ENCODE results near the gene TSPAN33. TPM values are rescaled to one million over a fixed set of nuclear protein-coding genes. Genes with fewer than 3 reads are reported as not detected.

The TSPAN33 gene
- polyA plus RNA-seq, 3 donors = 69.0 to 76.8 (median 73.9) TPM

DNA sequence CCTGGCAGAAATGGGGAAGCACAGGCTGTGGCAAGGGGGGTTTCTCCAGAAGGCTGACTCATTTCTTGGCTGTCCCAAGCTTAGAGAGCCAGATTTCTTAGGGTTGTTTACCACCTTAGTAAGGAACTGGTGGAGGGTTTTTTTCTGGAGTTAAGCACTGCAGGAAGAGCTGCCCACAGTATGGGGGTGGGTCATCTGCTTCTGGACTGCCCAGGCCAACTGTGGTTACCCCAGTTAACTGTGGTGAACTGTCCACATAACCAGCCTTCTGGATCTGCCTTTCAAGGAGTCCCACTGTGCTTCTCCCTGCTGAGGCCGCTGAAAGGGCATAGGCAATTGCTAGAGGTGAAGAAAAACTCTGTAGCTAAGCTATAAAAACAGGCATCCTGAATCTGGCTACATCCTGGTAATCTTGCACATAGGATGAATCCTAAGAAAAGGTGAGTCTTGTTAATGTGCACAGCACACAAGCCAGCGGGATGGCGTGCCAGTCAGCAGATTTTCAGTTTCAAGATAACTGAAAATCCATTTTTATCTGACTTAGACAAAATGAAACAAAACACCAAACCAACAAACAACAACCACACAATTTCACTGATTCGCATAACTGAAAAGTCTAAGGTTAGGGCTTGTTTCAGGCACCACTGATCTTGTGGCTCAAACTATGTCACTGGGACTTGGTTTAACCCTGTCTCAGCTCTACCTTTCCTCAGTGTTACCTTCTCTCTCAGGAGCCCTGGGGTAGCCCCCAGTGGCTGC, 21.6 kb upstream of the TSPAN33 start:
- no peak for DNase-seq (ENCODE audit: extremely low read depth in 1 of 11, low read depth in 9 of 11, low spot score in 4 of 11)

DNA sequence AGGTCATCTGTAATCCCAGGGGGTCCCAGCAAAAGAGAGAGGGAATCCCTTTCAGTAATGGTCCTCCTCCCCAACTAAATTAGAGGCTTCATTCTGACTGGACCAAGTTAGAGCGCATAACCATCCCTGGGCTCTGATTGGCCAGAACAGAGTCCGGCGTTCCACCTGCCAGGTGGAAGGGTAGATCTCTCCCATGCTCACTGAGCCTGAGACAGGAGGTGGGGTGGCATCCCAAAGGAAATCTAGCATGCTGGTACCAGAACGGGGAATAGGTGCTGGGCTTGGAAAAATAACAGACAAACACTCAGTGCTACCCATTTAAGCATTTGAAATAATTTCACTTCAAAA, 21.0 kb upstream of the TSPAN33 start:
- DNase-seq (ENCODE audit: extremely low read depth in 1 of 11, low read depth in 9 of 11, low spot score in 4 of 11) = no peak

DNA sequence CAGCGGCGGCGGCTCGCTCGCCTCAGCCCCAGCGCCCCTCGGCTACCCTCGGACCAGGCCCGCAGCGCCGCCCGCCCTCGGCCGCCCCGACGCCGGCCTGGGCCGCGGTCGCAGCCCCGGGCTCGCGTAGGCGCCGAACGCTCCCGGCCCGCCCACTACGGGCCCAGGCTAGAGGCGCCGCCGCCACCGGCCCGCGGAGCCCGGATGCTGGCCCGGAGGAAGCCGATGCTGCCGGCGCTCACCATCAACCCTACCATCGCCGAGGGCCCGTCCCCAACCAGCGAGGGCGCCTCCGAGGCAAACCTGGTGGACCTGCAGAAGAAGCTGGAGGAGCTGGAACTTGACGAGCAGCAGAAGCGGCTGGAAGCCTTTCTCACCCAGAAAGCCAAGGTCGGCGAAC, 18.2 kb upstream of the TSPAN33 start:
- DNase-seq (ENCODE audit: extremely low read depth in 1 of 11, low read depth in 9 of 11, low spot score in 4 of 11) = no peak

DNA sequence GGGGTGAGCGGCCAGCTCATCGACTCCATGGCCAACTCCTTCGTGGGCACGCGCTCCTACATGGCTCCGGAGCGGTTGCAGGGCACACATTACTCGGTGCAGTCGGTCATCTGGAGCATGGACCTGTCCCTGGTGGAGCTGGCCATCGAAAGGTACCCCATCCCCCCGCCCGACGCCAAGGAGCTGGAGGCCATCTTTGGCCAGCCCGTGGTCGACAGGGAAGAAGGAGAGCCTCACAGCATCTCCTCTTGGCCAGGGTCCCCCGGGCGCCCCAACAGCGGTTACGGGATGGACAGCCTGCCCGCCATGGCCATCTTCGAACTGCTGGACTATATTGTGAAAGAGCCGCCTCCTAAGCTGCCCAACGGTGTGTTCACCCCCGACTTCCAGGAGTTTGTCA, 17.4 kb upstream of the TSPAN33 start:
- no peak for DNase-seq (ENCODE audit: extremely low read depth in 1 of 11, low read depth in 9 of 11, low spot score in 4 of 11)

DNA sequence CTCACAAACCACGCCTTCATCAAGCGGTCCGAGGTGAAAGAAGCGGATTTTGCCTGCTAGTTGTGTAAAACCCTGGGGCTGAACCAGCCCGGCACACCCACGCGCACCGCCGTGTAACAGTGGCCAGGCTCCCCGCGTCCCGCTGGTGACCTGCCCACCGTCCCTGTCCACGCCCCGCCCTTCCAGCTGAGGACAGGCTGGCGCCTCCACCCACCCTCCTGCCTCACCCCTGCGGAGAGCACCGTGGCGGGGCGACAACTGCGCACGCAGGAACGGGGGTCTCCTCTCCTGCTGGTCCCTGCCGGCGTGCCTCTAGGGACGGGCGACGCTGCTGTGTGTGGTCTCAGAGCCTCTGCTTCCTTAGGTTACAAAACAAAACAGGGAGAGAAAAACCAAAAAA, 16.9 kb upstream of the TSPAN33 start:
- DNase-seq (ENCODE audit: extremely low read depth in 1 of 11, low read depth in 9 of 11, low spot score in 4 of 11) = no peak

DNA sequence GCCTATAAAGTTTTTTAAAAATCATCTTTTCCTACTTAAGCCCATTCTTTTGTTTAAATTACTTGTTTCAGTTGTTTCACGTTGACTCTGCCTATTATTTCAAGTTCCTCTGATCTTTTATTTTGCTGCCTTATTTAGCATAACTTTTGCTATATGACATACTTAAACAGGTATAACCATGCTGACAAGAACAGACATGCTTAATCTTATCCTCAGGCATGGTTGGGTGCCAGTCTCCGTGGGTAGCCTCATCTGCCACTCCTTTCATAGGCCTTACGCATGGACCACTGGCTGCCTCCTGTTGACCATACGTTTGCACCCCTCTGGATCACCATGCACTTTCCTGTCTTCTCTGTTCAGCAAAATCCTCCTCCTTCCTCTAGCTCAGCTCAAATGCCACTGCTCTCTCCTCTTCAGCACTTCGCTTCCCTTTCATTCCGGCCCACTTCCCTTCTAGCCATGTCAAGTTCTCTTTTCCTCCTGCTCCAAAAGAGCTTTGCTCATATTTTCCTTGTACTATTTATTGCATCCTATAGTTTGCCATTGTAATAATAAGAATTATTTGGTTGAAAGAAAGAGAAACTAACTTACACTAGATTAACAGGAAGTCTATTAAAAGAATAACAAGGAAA, 10.0 kb upstream of the TSPAN33 start:
- no peak for DNase-seq (ENCODE audit: extremely low read depth in 1 of 11, low read depth in 9 of 11, low spot score in 4 of 11)

DNA sequence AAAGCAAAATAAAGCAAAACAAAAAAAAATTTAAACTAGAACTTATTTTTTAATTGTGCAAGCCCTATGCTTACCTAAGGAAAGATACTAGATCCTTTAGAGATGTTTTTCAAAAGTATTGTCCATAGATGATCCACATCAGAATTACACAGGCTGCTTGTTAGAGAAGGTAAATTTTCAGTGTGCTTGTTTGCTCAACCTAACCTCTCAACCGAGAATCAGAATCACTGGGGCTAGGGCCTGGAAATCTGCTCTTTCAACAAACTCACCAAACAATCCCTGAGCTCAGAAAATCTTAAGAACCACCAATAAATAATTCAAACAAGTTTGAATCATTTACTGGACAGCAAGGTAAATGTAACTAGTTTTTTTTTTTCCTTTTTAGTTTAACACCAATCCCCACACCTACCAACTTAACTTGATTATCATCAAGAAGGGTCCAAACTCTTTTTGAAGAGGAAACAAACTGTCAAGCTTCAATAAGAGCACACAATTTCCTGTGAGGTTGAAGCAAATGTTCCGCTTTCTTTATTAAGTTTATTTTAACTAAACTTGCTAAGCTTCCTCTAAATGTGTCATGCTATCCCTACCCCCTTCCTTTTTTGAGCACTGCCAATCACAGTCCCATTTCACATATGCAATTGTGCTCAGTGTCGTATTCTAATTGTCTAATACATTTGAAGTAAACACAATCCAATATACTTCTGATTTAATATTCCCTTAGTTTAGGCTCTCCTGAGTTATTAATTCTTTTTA, 7.4 kb upstream of the TSPAN33 start:
- DNase-seq (ENCODE audit: extremely low read depth in 1 of 11, low read depth in 9 of 11, low spot score in 4 of 11) = no peak

DNA sequence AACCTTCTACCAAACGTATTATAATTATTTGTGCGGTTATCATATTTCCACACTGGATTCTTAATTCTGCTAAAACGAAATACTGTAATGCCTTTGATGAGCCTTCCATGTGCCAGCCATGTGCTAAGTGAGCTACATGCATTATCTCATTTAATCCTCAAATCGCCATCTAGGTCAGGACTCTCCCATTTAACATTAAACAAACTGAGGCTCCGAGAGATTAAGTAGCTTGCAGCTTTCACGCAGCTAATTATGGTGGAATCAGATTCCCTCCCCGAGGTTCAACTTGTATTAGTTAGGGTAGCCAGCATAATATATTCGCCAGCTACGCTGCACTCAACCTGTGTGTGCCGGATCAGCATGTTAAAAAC, 798 bp upstream of the TSPAN33 start:
- no peak for DNase-seq (ENCODE audit: extremely low read depth in 1 of 11, low read depth in 9 of 11, low spot score in 4 of 11)

DNA sequence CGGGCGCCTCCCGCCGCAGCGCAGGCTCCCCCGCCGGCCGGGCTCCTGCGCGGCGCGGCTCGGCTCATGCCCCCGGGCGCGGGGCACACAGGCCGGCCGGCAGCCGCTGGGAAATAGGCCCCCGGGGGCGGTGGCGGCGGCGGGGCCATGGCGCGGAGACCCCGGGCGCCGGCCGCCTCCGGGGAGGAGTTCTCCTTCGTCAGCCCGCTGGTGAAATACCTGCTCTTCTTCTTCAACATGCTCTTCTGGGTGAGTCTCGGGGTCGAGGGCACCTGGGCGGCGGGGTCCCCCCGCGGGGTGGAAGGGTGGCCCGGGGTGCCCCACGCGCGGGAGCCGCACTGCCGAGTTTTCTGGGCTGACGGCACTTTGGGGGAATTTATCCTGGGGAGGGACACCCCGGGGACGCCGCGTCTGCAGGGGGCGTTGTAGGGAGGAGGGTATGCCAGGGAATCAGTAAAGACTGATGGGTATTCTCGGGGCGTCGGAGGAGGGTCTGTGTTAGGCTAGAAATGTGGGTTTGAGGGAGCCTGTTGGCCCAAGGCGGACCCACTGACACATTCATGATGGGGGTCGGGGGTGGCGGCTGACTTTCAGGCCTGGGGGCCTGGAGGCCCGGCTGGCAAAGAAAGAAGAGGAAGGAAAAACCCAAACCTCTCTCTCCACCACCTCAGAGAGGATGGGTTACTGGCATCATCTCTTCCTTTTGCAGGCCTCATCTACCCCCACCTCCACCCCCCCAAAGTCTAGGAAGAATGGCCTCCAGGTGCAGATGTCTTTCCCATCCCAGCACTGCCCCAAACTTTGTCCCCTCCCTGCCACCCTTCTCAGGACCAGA, 544 bp downstream of the TSPAN33 start:
- DNase-seq (ENCODE audit: extremely low read depth in 1 of 11, low read depth in 9 of 11, low spot score in 4 of 11) = no peak

DNA sequence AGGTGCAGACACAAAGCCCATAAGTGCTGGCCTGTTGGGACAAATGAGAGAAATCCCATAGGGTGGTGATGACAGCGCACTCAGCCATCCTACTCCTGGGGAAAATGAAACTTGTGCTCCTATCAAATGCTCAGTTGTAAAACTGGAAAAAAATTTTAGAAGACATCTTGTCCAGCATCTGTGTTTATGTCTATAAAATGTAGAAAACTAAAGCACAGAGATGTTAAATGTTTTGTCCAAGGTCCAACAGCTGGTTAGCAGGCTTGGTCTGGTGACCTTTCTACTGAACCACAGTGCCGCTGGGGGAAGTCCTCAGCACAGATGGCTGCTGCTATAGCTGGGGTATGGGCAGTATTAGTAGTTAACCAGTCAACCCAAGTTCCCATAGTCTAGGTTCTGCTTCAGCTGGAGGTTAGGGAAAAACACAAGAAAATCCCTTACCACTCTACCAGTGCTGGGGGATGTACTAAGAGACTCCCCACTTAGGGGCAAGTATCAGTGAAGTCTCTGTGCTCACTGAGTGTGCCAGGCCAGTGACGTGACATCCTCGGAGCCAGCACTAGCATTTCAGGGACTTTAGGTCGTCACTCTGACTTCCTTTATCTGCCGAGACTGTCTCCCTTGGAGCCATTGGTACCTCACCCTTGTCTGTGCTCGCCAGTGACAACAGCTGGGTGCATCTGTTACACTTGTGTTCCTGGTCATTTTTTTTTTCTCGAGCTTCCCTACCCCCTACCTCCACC, 1.9 kb downstream of the TSPAN33 start:
- DNase-seq (ENCODE audit: extremely low read depth in 1 of 11, low read depth in 9 of 11, low spot score in 4 of 11) = no peak

DNA sequence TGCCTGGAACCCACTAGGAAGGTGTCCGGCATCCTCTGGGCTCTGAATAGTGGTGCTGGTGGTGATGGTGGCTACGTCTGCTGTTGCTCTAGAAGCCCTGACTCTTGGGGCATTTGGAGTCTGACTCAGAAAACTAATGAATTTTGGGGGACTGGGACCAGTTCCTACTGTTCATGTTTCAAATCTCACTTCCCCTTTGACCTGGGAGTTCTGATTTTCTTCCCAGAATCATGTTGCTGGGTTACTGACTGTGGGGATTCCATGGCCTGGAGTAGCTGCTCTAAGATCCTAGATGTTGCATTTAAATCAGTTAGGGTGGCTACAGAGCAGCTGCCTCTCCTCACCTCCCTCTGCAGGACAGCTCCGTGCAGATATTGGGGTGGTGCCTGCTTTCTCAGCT, 3.2 kb downstream of the TSPAN33 start:
- DNase-seq (ENCODE audit: extremely low read depth in 1 of 11, low read depth in 9 of 11, low spot score in 4 of 11) = no peak

DNA sequence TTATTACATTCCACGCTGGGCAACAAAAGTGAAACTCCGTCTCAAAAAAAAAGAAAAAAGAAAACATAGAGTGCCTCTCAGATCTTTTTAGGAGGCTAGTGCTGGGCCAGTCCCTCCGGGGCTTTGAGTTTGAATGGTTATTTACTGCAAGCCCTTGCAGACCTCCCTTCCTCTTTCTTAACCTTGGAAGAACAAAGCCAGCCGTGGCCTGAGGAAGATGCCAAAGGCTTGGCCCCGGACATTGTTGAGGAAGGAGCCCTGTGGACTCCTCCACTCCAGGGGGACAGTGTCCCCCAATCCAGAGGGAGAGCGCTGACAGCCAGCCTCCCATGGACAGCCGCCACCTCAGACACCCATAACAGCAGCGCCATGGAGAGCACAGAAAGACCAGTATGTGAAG, 5.0 kb downstream of the TSPAN33 start:
- no peak for DNase-seq (ENCODE audit: extremely low read depth in 1 of 11, low read depth in 9 of 11, low spot score in 4 of 11)

DNA sequence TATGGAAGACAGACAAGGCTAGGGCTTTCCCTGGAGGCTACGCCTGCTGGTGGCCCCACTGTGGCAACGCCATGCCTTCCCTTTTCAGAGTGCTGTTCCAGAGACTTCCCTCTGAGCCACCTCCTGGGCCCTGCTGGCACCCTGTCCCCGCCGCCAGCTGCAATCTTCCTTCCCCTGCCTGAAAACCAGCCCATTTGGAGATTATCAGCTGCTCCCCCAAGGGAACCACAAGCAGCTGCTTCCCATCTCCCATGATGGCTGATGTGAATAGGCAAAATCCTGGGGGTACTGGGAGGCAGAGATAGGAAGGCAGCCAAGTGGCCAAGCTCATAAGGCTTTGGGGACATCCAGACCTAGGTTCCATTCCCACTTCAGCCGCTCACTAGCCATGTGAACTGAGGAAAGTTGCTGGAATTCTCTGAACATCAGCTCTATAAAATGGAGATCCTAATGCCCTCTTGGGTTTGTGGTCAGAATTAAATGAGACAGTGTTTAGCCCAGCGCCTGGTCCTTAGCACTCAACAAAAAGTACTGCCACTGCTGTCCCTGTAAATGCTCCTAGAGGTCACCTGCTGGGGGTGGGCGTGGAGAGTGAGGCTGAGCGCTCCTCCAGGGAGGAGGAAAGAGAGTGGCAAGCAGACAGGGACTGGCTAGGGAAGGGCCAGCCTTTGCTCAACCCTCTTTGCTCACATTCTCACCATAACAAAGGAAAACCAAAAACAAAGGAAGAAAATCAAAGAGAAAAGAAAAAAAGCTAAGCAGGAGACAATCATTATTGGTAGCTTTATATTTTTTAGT, 5.9 kb downstream of the TSPAN33 start:
- no peak for DNase-seq (ENCODE audit: extremely low read depth in 1 of 11, low read depth in 9 of 11, low spot score in 4 of 11)

DNA sequence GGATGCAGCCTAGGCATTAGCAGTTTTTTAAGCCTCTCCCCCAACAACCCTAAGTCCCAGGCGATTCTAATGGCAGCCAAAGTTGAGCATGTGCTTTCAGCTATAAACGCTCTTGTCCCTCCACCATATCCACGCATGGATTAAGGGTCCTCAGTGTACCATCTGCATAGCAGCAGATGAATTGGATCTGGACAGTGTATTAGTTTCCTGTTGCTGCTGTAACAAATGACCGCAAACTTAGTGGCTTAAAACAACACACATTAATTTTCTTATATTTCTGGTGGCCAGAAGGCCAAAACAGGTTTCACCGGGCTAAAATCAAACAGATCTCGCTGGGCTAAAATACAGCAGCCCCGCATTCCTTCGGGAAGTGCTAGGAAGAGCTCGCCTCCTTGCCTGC, 13.1 kb downstream of the TSPAN33 start:
- no peak for DNase-seq (ENCODE audit: extremely low read depth in 1 of 11, low read depth in 9 of 11, low spot score in 4 of 11)

DNA sequence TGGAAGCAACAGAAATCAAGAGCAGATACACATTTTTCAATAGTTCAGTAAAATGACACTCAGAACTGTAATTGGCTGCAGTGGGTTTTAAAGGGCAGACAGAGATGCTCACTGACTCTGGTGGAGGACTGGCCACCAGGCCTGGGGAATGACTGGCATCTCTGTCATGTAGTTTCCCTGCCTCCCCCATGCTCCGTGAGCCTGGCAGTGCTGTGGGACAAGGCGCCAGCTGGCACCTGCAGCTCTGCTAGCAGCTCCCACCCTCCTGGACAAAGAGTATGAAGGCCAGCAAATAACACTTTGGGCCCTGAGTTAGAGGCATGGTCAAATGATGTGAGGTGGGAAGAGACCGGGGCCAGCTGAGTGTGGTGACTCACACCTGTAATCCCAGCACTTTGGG, 15.0 kb downstream of the TSPAN33 start:
- DNase-seq (ENCODE audit: extremely low read depth in 1 of 11, low read depth in 9 of 11, low spot score in 4 of 11) = no peak

DNA sequence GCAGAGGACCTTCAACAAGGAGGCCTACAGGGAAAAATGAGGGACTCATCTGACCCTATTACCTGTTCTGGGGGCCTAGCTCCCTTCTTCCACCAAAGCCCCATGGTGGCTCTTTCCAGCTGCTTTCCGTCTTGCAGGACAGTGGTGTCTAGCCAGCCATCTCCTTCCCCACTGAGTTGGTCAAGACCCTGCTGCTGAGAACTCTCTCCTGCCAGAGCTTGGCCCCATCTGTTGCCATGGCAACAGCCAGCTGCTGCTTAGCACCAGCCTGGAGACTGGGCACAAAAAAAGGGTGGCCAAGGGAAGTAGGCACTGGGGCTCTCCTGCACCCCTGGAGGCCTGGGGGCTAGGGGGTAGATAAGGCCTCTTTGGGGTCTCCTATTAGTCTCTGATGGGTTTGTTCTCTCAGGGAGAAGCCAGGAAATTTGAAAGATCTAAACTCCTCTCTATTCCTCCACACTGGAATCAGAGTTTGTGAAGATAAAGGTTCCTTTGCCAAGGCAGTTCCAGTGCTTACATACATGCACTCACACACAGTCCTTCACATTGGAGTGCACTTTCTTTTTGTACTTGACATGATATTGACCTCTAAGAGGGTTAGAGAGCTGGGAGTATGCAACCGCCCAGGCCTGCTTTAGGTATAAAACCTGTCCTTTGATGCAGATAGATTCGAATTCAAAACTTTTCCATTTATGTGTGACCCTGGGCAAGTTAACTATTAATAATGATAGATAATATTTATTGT, 15.8 kb downstream of the TSPAN33 start:
- DNase-seq (ENCODE audit: extremely low read depth in 1 of 11, low read depth in 9 of 11, low spot score in 4 of 11) = no peak

DNA sequence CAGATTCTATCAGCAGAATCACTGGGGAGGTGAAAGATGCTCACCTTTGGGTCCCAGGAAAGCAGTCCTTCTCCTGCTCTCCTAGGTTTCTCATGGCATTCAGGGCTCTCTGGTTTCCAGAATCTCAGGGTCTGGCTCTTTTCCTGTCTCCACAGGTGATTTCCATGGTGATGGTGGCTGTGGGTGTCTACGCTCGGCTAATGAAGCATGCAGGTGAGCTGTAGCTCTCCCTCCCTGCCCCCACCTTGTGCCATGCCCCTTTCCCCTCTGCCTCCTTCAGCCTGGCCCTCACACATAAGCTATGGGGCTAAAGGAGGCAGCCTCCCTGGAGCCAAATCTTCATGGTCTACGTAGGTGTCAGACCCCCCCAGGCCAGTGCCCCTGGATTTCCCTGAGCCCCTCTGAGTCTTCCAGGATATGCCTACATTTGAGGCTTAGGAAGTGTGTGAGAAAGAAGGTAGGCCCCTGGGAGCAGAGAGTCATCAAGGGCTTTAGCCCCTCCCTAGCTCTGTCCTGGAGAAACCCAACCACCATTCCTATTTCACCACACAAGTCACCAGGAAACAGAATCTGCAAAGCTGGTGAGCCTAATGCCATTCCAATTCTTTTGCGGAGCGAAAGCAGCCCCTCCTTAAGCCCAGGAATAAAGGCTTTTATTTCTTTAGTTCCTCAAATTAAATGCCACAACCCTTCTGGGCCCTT, 17.2 kb downstream of the TSPAN33 start:
- no peak for DNase-seq (ENCODE audit: extremely low read depth in 1 of 11, low read depth in 9 of 11, low spot score in 4 of 11)

Data from renal cortex interstitium (tissue), 11 donors.